Measurements from ENCODE around the gene NFATC3. TPM values are rescaled to one million over a fixed set of nuclear protein-coding genes. Genes with fewer than 3 reads are reported as not detected.

Gene NFATC3
- total RNA-seq, 2 donors from 2014 or later = 27.4 to 30.1 TPM

- H3K36me3 Mint-ChIP-seq (ENCODE audit: low read depth) = peaks cover 5% of the 10 kb centered on the region
- H3K9me3 ChIP-seq (ENCODE audit: control insufficient read depth, low read length) = no peaks in the 10 kb centered on the region
- no peak overlapping the region for H3K27ac Mint-ChIP-seq
- H3K4me1 ChIP-seq (ENCODE audit: control insufficient read depth, insufficient read depth, low read length) = no peaks in the 10 kb centered on the region
- no peak for DNase-seq
- WGBS, 2 experiments (ENCODE audit: insufficient coverage in 1 of 2, insufficient read length in 1 of 2) = 90 to 96% methylated on average over 2 to 3 of the region's 3 CpGs
- no peak for TF ChIP-seq CTCF (conservative IDR thresholded peaks at IDR 0.05)
- H3K9me3 Mint-ChIP-seq = no peaks in the 10 kb centered on the region
- no peak overlapping the region for H3K4me3 Mint-ChIP-seq
- no peaks in the 10 kb centered on the region for H3K27me3 ChIP-seq (ENCODE audit: control insufficient read depth, insufficient read depth, low read length, poor library complexity, severe bottlenecking)
- H3K9ac ChIP-seq (ENCODE audit: extremely low read depth, low read length, poor library complexity, severe bottlenecking) = no peak overlapping the region
- no peak overlapping the region for H3K4me3 ChIP-seq (ENCODE audit: low read length)
- H3K4me1 Mint-ChIP-seq = no peaks in the 10 kb centered on the region
- H3K27me3 Mint-ChIP-seq (ENCODE audit: insufficient read depth) = no peaks in the 10 kb centered on the region
- H3K36me3 ChIP-seq (ENCODE audit: control insufficient read depth, insufficient read depth, low read length) = peaks cover 8% of the 10 kb centered on the region
- H3K27ac ChIP-seq (ENCODE audit: low read depth, low read length) = no peak overlapping the region
These were observed 51.3 kb downstream of the NFATC3 start for GRCh38 chr16:68136515-68136914.

DNA sequence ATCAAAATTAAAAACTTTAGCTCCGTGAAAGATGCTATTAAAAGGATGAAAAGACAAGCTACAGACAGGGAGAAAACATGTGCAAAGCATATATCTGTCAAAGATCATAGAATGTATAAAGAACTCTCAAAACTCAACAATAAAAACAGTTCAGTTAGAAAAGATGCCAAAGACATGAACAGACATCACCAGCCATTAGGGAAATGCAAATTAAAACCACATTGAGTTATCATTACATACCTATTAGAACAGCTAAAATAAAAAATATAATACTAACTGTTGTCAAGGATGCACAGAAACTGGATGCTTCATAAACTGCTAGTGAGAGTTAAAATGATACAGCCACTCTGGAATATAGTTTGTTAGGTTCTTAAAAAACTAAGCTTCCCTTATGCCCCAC lies 58.8 kb downstream of the NFATC3 start:
- H3K4me1 ChIP-seq (ENCODE audit: control insufficient read depth, insufficient read depth, low read length) = no peaks in the 10 kb centered on the region
- no peaks in the 10 kb centered on the region for H3K36me3 ChIP-seq (ENCODE audit: control insufficient read depth, insufficient read depth, low read length)
- no peaks in the 10 kb centered on the region for H3K27me3 ChIP-seq (ENCODE audit: control insufficient read depth, insufficient read depth, low read length, poor library complexity, severe bottlenecking)
- no peak overlapping the region for H3K9ac ChIP-seq (ENCODE audit: extremely low read depth, low read length, poor library complexity, severe bottlenecking)
- peaks cover 6% of the 10 kb centered on the region for H3K36me3 Mint-ChIP-seq (ENCODE audit: low read depth)
- no peak overlapping the region for H3K27ac ChIP-seq (ENCODE audit: low read depth, low read length)
- H3K27me3 Mint-ChIP-seq (ENCODE audit: insufficient read depth) = no peaks in the 10 kb centered on the region
- no peaks in the 10 kb centered on the region for H3K4me1 Mint-ChIP-seq
- H3K27ac Mint-ChIP-seq = no peak overlapping the region
- TF ChIP-seq CTCF (conservative IDR thresholded peaks at IDR 0.05) = no peak
- no peak for DNase-seq
- no peak overlapping the region for H3K4me3 Mint-ChIP-seq
- no peak overlapping the region for H3K4me3 ChIP-seq (ENCODE audit: low read length)
- H3K9me3 ChIP-seq (ENCODE audit: control insufficient read depth, low read length) = no peaks in the 10 kb centered on the region
- no peaks in the 10 kb centered on the region for H3K9me3 Mint-ChIP-seq
- 100% methylated on average over 1 of the region's 1 CpG; no CpG with 5 or more reads in 1 of the 2 experiments for WGBS, 2 experiments (ENCODE audit: insufficient coverage in 1 of 2, insufficient read length in 1 of 2)

- no peak overlapping the region for H3K4me3 Mint-ChIP-seq
- Histone ChIP-seq H3K9ac (ENCODE audit: extremely low read depth, low read length, poor library complexity, severe bottlenecking) (no peak overlapping the region), H3K36me3 (ENCODE audit: control insufficient read depth, insufficient read depth, low read length) (no peaks in the 10 kb centered on the region), H3K4me3 (ENCODE audit: low read length) (no peak overlapping the region), H3K27me3 (ENCODE audit: control insufficient read depth, insufficient read depth, low read length, poor library complexity, severe bottlenecking) (no peaks in the 10 kb centered on the region), H3K4me1 (ENCODE audit: control insufficient read depth, insufficient read depth, low read length) (no peaks in the 10 kb centered on the region), H3K9me3 (ENCODE audit: control insufficient read depth, low read length) (no peaks in the 10 kb centered on the region), H3K27ac (ENCODE audit: low read depth, low read length) (no peak overlapping the region)
- no peaks in the 10 kb centered on the region for H3K4me1 Mint-ChIP-seq
- H3K36me3 Mint-ChIP-seq (ENCODE audit: low read depth) = peaks cover 9% of the 10 kb centered on the region
- H3K27me3 Mint-ChIP-seq (ENCODE audit: insufficient read depth) = no peaks in the 10 kb centered on the region
- H3K9me3 Mint-ChIP-seq = no peaks in the 10 kb centered on the region
- no peak for DNase-seq
- no peak for TF ChIP-seq CTCF (conservative IDR thresholded peaks at IDR 0.05)
- 77% methylated on average over 2 of the region's 2 CpGs; no CpG with 5 or more reads in 1 of the 2 experiments for WGBS, 2 experiments (ENCODE audit: insufficient coverage in 1 of 2, insufficient read length in 1 of 2)
- H3K27ac Mint-ChIP-seq = no peak overlapping the region
These were observed 61.4 kb downstream of the NFATC3 start for GRCh38 chr16:68146585-68146984.
